H1 (cell line): ENCODE data around the gene HOXD10. TPM values are rescaled to one million over a fixed set of nuclear protein-coding genes. Genes with fewer than 3 reads are reported as not detected.

ENCODE experiments used
- CTCF ChIA-PET: fragments of 300-600 bp; sonication (Branson Sonifier 250); formaldehyde crosslinking; loops from one replicate; lab custom pipeline; 2021; ENCODE audit not compliant: partially characterized antibody; lab: Charles Lee
- POLR2A ChIA-PET: fragments of 300-600 bp; sonication (Branson Sonifier 250); formaldehyde crosslinking; loops from one replicate; lab custom pipeline; 2021; ENCODE audit warnings: inconsistent platforms; ENCODE audit not compliant: partially characterized antibody; lab: Charles Lee
- DNase-seq, 2 experiments: peaks; one replicate each; pipeline versions ENCODE4 v3.0.0 to v3.0.0-alpha.2; 2010 to 2022; ENCODE audit warnings: low spot score in 2 of 2, low read depth in 1 of 2, mixed read lengths in 1 of 2
- FAIRE-seq: peaks from 2 replicates; lab custom pipeline; 2011; peaks lifted over from hg19 to GRCh38; lab: Jason Lieb, UNC
- H2AFZ ChIP-seq: 2 replicates; pipeline ENCODE4 v1.8.1; 2012; ENCODE audit warnings: low read length, inconsistent platforms
- H2AK5ac ChIP-seq: 2 replicates; pipeline ENCODE4 v1.6.1; 2013; ENCODE audit warnings: low read depth, low read length
- H2BK120ac ChIP-seq: replicated peaks from 2 replicates; pipeline ENCODE3; 2013; ENCODE audit warnings: low read depth, low read length, inconsistent platforms
- H2BK12ac ChIP-seq: 2 replicates; pipeline ENCODE4 v1.6.1; 2013; ENCODE audit warnings: low read depth, low read length
- H2BK15ac ChIP-seq: 2 replicates; pipeline ENCODE4 v1.6.1; 2013; ENCODE audit warnings: low read length
- H2BK20ac ChIP-seq: 2 replicates; pipeline ENCODE4 v1.6.1; 2013; ENCODE audit warnings: low read length
- H2BK5ac ChIP-seq: 2 replicates; pipeline ENCODE4 v1.6.1; 2013; ENCODE audit warnings: low read depth, low read length
- H3K14ac ChIP-seq: 2 replicates; pipeline ENCODE4 v1.6.1; 2013; ENCODE audit warnings: inconsistent platforms; ENCODE audit not compliant: insufficient read length
- H3K18ac ChIP-seq: 2 replicates; pipeline ENCODE4 v1.6.1; 2013; ENCODE audit warnings: low read length; ENCODE audit errors: extremely low read depth
- H3K23ac ChIP-seq: 2 replicates; pipeline ENCODE4 v1.6.1; 2013; ENCODE audit warnings: inconsistent platforms; ENCODE audit not compliant: insufficient read length
- H3K23me2 ChIP-seq: 2 replicates; pipeline ENCODE4 v1.6.1; 2013; ENCODE audit warnings: low read depth, low read length
- H3K27ac ChIP-seq: 2 replicates; pipeline ENCODE4 v1.6.1; 2011; ENCODE audit warnings: low read depth, low read length, inconsistent platforms
- H3K27me3 ChIP-seq, 4 experiments: replicated peaks in 1 of 4; 1 replicate in 1 of 4; 2 replicates in 3 of 4; pipeline versions ENCODE4 v1.6.1 to v1.8.1; 2011 to 2013; ENCODE audit warnings: low read length in 3 of 4, mild to moderate bottlenecking in 3 of 4, inconsistent platforms in 2 of 4, mixed read lengths in 2 of 4, moderate library complexity in 1 of 4; ENCODE audit not compliant: control insufficient read depth in 3 of 4, insufficient read depth in 3 of 4; ENCODE audit errors: extremely low read depth in 1 of 4
- H3K36me3 ChIP-seq, 4 experiments: 2 replicates each; pipeline versions ENCODE4 v1.6.1 to v1.8.1; 2011 to 2013; ENCODE audit warnings: mild to moderate bottlenecking in 4 of 4, low read length in 3 of 4, moderate library complexity in 2 of 4, control low read depth in 1 of 4, inconsistent platforms in 1 of 4; ENCODE audit not compliant: insufficient read depth in 4 of 4, control insufficient read depth in 2 of 4
- H3K4ac ChIP-seq: replicated peaks from 2 replicates; pipeline ENCODE3; 2013; ENCODE audit warnings: low read length, low read depth, mixed read lengths, inconsistent platforms; ENCODE audit not compliant: insufficient read length
- H3K4me1 ChIP-seq, 4 experiments: replicated peaks in 1 of 4; 1 replicate in 1 of 4; 2 replicates in 3 of 4; pipeline versions ENCODE4 v1.6.1 to v1.8.1; 2011 to 2013; ENCODE audit warnings: low read length in 3 of 4, inconsistent platforms in 2 of 4, mixed read lengths in 1 of 4; ENCODE audit not compliant: insufficient read depth in 4 of 4, control insufficient read depth in 3 of 4
- H3K4me2 ChIP-seq, 2 experiments: 2 replicates each; pipeline versions ENCODE4 v1.6.1 to v1.8.1; 2011 to 2013; ENCODE audit warnings: low read depth in 2 of 2, low read length in 2 of 2, control low read depth in 1 of 2, inconsistent platforms in 1 of 2, mild to moderate bottlenecking in 1 of 2; ENCODE audit not compliant: insufficient read depth in 1 of 2
- H3K4me3 ChIP-seq, 4 experiments: fragments of 200-600, 300-600 bp in 1 of 4; sonication (generic), shearing (Covaris generic), sonication (Bioruptor Twin) in 1 of 4; 2 replicates each; pipeline versions ENCODE4 v1.5.1 to v1.8.1; 2011 to 2016; ENCODE audit warnings: low read length in 4 of 4, low read depth in 3 of 4, control low read depth in 2 of 4, inconsistent platforms in 2 of 4, mild to moderate bottlenecking in 2 of 4, mixed read lengths in 1 of 4, moderate library complexity in 1 of 4; ENCODE audit not compliant: insufficient read depth in 2 of 4; ENCODE audit errors: extremely low read depth in 1 of 4
- H3K56ac ChIP-seq: replicated peaks from 2 replicates; pipeline ENCODE3; 2013; ENCODE audit warnings: low read depth, mild to moderate bottlenecking, mixed read lengths, low read length, inconsistent platforms; ENCODE audit not compliant: insufficient read length
- H3K79me1 ChIP-seq: 2 replicates; pipeline ENCODE4 v1.6.1; 2013; ENCODE audit warnings: low read depth, low read length, control low read depth
- H3K79me2 ChIP-seq, 2 experiments: 2 replicates each; pipeline versions ENCODE4 v1.6.1 to v1.8.1; 2012 to 2013; ENCODE audit warnings: low read length in 2 of 2, mild to moderate bottlenecking in 2 of 2, inconsistent platforms in 1 of 2; ENCODE audit not compliant: insufficient read depth in 2 of 2, control insufficient read depth in 1 of 2
- H3K9ac ChIP-seq, 4 experiments: replicated peaks in 1 of 4; 1 replicate in 1 of 4; 2 replicates in 3 of 4; pipeline versions ENCODE4 v1.6.1 to v1.8.1; 2011 to 2013; ENCODE audit warnings: low read depth in 3 of 4, low read length in 3 of 4, control low read depth in 2 of 4, mild to moderate bottlenecking in 2 of 4, moderate library complexity in 2 of 4, inconsistent platforms in 1 of 4; ENCODE audit errors: extremely low read depth in 1 of 4
- H3K9me3 ChIP-seq, 2 experiments: 2 replicates each; pipeline versions ENCODE4 v1.6.1 to v1.8.1; 2012 to 2013; ENCODE audit warnings: mild to moderate bottlenecking in 2 of 2, moderate library complexity in 2 of 2, control low read depth in 1 of 2, inconsistent platforms in 1 of 2, low read depth in 1 of 2, low read length in 1 of 2, mixed read lengths in 1 of 2; ENCODE audit not compliant: insufficient read depth in 2 of 2
- H4K20me1 ChIP-seq, 2 experiments: replicated peaks in 1 of 2; 2 replicates each; pipeline versions ENCODE3 to v1.8.1; 2011 to 2013; ENCODE audit warnings: inconsistent platforms in 2 of 2, low read length in 2 of 2, mild to moderate bottlenecking in 1 of 2; ENCODE audit not compliant: insufficient read depth in 2 of 2, control insufficient read depth in 1 of 2
- H4K5ac ChIP-seq: 2 replicates; pipeline ENCODE4 v1.6.1; 2013; ENCODE audit warnings: low read length, low read depth, mixed read lengths, inconsistent platforms; ENCODE audit not compliant: insufficient read length
- H4K8ac ChIP-seq: 2 replicates; pipeline ENCODE4 v1.8.0; 2013; ENCODE audit warnings: mild to moderate bottlenecking, moderate library complexity, low read length, inconsistent platforms; ENCODE audit not compliant: insufficient read depth; ENCODE audit errors: extremely low read depth
- H4K91ac ChIP-seq: replicated peaks from 2 replicates; pipeline ENCODE3; 2013; ENCODE audit warnings: low read length, mixed read lengths, inconsistent platforms; ENCODE audit not compliant: insufficient read length
- ATF3 ChIP-seq: IDR thresholded peaks from 2 replicates; pipeline ENCODE4 v1.6.1; 2011; ENCODE audit warnings: low read depth, mild to moderate bottlenecking, low read length; ENCODE audit not compliant: insufficient read depth
- E2F6 ChIP-seq: IDR thresholded peaks from 2 replicates; pipeline ENCODE4 v1.6.1; 2012; ENCODE audit warnings: inconsistent platforms
- EP300 ChIP-seq, 2 experiments: IDR thresholded peaks; 1 replicate in 1 of 2; 2 replicates in 1 of 2; pipeline ENCODE4 v1.6.1; 2011 to 2012; ENCODE audit warnings: low read depth in 2 of 2, low read length in 2 of 2, mild to moderate bottlenecking in 2 of 2, borderline replicate concordance in 1 of 2, inconsistent platforms in 1 of 2, moderate library complexity in 1 of 2
- EZH2 ChIP-seq: fragments of 200-600 bp; sonication (generic); IDR thresholded peaks from 2 replicates; pipeline ENCODE4 v1.7.1; 2012; ENCODE audit warnings: low read depth, mild to moderate bottlenecking, moderate library complexity, low read length, inconsistent platforms; ENCODE audit not compliant: severe bottlenecking
- GTF2F1 ChIP-seq: IDR thresholded peaks from 2 replicates; pipeline ENCODE4 v1.6.1; 2012; ENCODE audit warnings: low read depth, low read length, improper control_type of control experiment, borderline replicate concordance
- KDM5A ChIP-seq: fragments of 200-600 bp; IDR thresholded peaks from 2 replicates; pipeline ENCODE4 v1.7.1; 2012; ENCODE audit warnings: mild to moderate bottlenecking, low read length, inconsistent platforms, mixed read lengths
- MAX ChIP-seq: IDR thresholded peaks from 2 replicates; pipeline ENCODE4 v1.6.1; 2012; ENCODE audit warnings: inconsistent platforms
- POU5F1 ChIP-seq: IDR thresholded peaks from 2 replicates; pipeline ENCODE4 v1.6.1; 2011; ENCODE audit warnings: low read depth, mild to moderate bottlenecking, low read length, moderate library complexity
- SIX5 ChIP-seq: IDR thresholded peaks from 2 replicates; pipeline ENCODE4 v1.6.1; 2011; ENCODE audit warnings: mild to moderate bottlenecking, low read depth, low read length
- SP2 ChIP-seq: IDR thresholded peaks from 2 replicates; pipeline ENCODE4 v1.6.1; 2012; ENCODE audit warnings: mild to moderate bottlenecking, low read length, inconsistent platforms
- SUZ12 ChIP-seq: fragments of 200-600 bp; sonication (generic); IDR thresholded peaks from 2 replicates; pipeline ENCODE4 v1.6.1; 2012; ENCODE audit warnings: mild to moderate bottlenecking, inconsistent platforms, low read length, moderate library complexity, mixed read lengths
- TBP ChIP-seq: IDR thresholded peaks from 2 replicates; pipeline ENCODE4 v1.6.1; 2011; ENCODE audit warnings: low read depth, low read length, improper control_type of control experiment
- TEAD4 ChIP-seq: IDR thresholded peaks from 2 replicates; pipeline ENCODE4 v1.6.1; 2012; ENCODE audit warnings: low read depth, low read length, inconsistent platforms, mixed read lengths
- WGBS, 2 experiments: shearing (Covaris generic) in 1 of 2; methylation state at CpG; one replicate each; pipeline versions ENCODE4 v1.1.6 to v1.1.7; 2013 to 2015; ENCODE audit warnings: low lambda C conversion rate in 2 of 2, mixed read lengths in 2 of 2, inconsistent platforms in 1 of 2, low coverage in 1 of 2, missing lambda C conversion rate in 1 of 2; ENCODE audit not compliant: insufficient replicate concordance in 2 of 2, insufficient coverage in 1 of 2, insufficient read length in 1 of 2; ENCODE audit errors: extremely low coverage in 1 of 2, missing lambda C conversion rate in 1 of 2; 5-methylcytosine and 5-hydroxymethylcytosine counted together
- polyA plus RNA-seq, 7 experiments: library from polyadenylated mRNA; depleted of rRNA in 3 of 7; stranded (reverse) in 5 of 7; unstranded in 2 of 7; fragments of >200 nt in 5 of 7; fragments of 200-250 nt in 2 of 7; gene quantifications; 1 replicate in 5 of 7; 2 replicates in 1 of 7; 4 replicates in 1 of 7; pipeline versions ENCODE4 v1.2.1 to v1.2.3, GENCODE V29; 2011 to 2013; ENCODE audit warnings: missing spikeins in 2 of 7, mixed read lengths in 2 of 7
- total RNA-seq: library from RNA; stranded (reverse); fragmentation: NEBNext Ultra II Directional; extraction: Animal tissue kit (Norgen Biotek cat#: 25700); gene quantifications from 2 replicates; pipeline ENCODE4 v1.2.1, GENCODE V29; 2021

The HOXD10 gene
- total and polyA plus RNA-seq, 2 of the 8 experiments (the other 6 are each of a cell fraction or from before 2014, with no cell fraction given): not detected

GRCh38 chr2:176166272-176166671 is 49.7 kb downstream of the HOXD10 start:
- Histone ChIP-seq H3K36me3 (no peaks in the 10 kb centered on the region), H4K8ac (no peak overlapping the region), H2AK5ac (no peak overlapping the region), H3K23me2 (0 out of 2 replicates have a peak, but pooled peaks cover 2% of the 10 kb centered on the region), H2BK5ac (no peak overlapping the region), H3K79me2 (no peaks in the 10 kb centered on the region), H2BK12ac (no peak overlapping the region), H2AFZ (no peak overlapping the region), H3K56ac (no peak overlapping the region), H3K4me3 (no peak overlapping the region), H3K4me1 (peaks cover 0 to 5% (median 0%) of the 10 kb centered on the region in 4 experiments; a peak in 2 of 7 replicates), H2BK120ac (no peak overlapping the region), H3K18ac (no peak overlapping the region), H4K91ac (no peak overlapping the region), H3K14ac (no peak overlapping the region), H3K9me3 (no peaks in the 10 kb centered on the region), H3K4ac (no peak overlapping the region), H3K4me2 (no peak overlapping the region; a peak in 1 of 4 replicates), H2BK20ac (no peak overlapping the region), H3K27me3 (peaks cover 96 to 100% (median 100%) of the 10 kb centered on the region in 4 experiments), H3K9ac (no peak overlapping the region), H3K23ac (no peak overlapping the region), H4K5ac (no peak overlapping the region), H2BK15ac (no peak overlapping the region), H3K79me1 (no peaks in the 10 kb centered on the region), H3K27ac (no peak overlapping the region), H4K20me1 (peaks cover 25 to 42% of the 10 kb centered on the region in 2 experiments)
- ChIA-PET POLR2A (no interaction called here), CTCF (interaction anchor here (0.6 to 4.4 kb wide), 5 partner anchors 15 to 388 kb away, joined by 3 to 16 read pairs (median 4); partner anchors contain the start of gene HOXD4)
- no peak for FAIRE-seq
- no peak for DNase-seq
- WGBS, 2 experiments: 30% methylated on average over 2 of the region's 2 CpGs; no CpG with 5 or more reads in 1 of the 2 experiments
- no peak for TF ChIP-seq SIX5
- no peak for TF ChIP-seq EZH2
- no peak for TF ChIP-seq TEAD4
- no peak for TF ChIP-seq POU5F1
- TF ChIP-seq TBP: no peak
- TF ChIP-seq MAX: no peak
- no peak for TF ChIP-seq E2F6
- TF ChIP-seq GTF2F1: no peak
- TF ChIP-seq KDM5A: no peak
- TF ChIP-seq ATF3: no peak
- TF ChIP-seq EP300 (IDR thresholded peaks at IDR 0.05; ENCODE audit: borderline replicate concordance in 1 of 2, low read depth in 2 of 2, low read length in 2 of 2): no peak
- no peak for TF ChIP-seq SUZ12
- no peak for TF ChIP-seq SP2
